DMS 273 (cell line): ENCODE data around the gene GTSE1.
A peak's percentile ranks its signal among the peaks of the same experiment; 100 is the strongest.

Source experiments
- DNase-seq: peaks from one replicate; lab custom pipeline; 2025; ENCODE audit not compliant: unreplicated experiment; lab: John Stamatoyannopoulos, UW

Gene GTSE1

GRCh38 chr22:46362934-46363515 is 66.4 kb downstream of the GTSE1 start:
- DNase-seq, result no peak

- DNase-seq, result no peak
These were observed 67.1 kb downstream of the GTSE1 start for GRCh38 chr22:46363611-46364321.

DNA sequence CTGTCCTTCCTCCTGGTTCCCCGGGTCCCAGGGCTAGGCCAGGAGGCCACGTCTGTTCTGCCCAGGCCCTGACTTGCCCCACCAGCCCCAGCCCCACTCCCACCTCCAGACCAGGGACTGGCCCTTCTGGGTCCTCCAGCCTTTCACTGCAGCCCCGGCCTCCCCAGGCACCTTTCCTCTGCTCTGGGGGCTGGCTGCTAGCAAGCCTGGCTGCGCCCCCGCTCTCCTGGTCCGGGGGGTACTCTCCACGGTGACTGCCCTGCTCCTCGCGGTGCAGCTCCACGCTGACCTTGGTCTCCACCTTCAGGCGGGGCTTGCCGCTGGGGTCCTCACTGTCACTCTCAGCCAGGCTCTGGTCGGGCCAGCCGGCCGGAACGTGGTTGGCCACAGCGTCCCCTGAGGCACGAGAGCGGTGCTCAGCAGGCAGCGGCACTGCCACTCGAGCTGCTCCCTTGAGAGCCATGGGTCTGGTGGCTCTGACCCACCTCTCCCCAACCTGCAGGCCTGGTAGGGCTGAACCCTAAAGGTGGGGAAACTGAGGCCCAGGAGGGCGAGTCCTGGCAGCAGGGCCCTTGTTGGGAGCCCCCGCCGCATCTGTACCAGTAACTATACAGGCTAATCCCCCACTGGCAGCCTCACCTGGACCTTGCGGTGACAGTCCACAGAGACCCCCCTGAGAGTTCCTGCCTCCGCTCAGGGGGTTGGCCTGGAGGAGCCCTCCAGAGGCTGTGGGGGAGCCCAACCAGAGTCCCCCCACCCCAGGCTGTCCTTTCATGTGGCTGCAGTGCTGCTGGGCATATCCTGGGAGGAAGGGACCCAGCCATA is 67.9 kb downstream of the GTSE1 start:
- DNase-seq, result no peak

GRCh38 chr22:46365166-46365624 is 68.5 kb downstream of the GTSE1 start:
- DNase-seq, result no peak

- no peak for DNase-seq
These were observed 69.7 kb downstream of the GTSE1 start for GRCh38 chr22:46366327-46366731.

DNA sequence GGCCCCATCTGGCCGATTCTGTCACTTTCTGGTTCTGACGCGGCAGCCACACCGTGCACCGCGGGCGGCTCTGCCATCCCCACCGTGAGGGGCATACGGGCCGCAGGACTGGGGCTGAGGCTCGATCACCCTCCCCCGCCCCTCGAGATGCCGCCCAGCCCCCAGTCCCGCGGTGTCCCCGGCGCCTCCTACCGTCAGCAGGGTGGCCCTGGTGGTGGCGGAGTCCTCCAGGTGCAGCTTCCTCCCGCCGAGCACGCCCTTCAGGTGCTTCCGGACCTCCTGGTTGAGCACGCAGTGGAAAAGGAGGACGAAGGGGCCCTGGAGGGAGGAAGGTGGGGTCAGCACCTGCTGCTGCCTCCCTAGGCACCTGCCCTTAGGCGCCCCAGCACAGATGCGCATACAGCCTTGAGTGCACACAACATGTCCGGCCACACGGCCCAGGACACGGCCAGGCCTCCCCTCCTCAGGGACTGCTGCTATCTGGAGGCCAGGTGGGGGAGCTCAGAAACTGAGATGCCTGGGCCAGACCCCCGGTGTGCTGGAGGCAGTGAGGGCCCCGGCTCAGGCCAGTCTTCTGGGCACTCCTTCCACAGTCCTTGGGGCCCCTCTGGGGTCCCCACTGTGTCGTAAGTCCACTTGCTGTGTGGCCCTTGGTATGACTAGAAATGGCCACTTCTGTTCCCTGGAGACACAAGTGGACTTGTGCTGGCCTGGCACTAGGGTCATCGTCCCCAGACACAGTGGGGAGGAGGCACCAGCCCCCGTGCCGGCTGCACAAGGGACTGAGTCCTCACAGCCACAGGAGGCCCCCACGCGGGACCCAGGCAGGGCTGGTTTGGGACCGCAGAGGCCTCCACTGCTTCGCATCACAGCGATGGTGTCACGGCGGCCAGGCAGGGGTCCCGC is 70.4 kb downstream of the GTSE1 start:
- DNase-seq, result no peak

DNA sequence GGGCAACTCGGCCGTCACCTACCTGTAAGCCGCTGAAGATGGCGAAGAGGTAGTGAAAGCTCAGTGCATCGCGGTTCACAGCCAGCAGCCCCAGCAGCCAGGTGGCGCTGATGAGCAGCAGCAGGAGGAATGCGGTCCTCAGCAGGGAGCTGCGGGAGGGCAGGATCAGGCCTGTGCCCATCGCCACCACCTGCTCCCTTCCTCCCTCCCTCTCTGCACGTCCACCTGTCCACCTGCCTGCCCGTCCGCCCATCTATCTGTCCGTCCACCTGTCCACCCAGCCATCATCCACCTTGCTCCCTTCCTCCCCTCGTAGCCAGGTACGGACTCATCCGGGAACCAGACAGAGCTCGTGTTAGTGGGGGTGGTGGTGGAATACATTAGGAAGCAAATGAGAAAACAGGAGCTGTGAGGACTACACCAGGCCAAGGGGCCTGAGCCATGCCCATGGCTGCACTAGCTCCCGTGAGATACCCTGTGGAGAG is 71.1 kb downstream of the GTSE1 start:
- peak; percentile 78 for DNase-seq

- DNase-seq, result no peak
These were observed 71.8 kb downstream of the GTSE1 start for GRCh38 chr22:46368422-46368821.

- DNase-seq, result no peak
These were observed 72.4 kb downstream of the GTSE1 start for GRCh38 chr22:46368871-46369715.

- DNase-seq, result no peak
These were observed 73.3 kb downstream of the GTSE1 start for GRCh38 chr22:46369716-46370583.

DNA sequence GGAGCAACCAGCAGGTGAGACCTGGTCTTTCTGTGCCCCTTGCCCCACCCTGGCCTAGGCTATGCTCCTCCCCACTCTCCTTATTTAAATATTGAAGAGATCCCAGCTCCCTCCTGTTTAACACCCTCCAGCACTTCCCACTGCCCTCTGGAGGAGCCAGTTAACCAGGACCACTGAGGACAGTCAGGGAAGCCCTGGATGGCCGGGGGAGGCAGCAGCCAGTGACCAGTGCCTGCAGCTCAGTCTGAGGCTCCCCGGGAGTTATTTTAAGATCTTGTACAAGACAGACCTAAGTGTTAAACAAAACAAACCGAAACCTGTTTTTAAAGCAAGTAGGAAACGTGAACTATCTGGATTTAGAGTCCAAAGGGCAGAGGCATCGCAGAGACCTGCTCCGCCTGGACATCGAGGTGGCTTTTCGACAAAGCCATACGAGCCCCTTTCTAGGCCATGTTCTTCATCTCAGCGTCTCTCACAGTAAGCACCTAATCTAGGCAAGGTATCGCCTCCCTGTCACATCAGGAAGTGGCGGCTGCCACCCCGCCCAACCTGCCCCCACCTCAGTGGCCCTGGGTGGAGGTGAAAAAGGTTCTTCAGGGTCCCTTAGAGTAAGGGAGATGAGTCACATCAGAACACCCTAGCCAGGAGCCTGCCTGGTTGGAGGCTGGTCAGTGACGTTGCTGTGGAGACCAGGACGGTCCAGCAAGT is 74.1 kb downstream of the GTSE1 start:
- DNase-seq, result no peak

GRCh38 chr22:46371623-46372226 is 75.1 kb downstream of the GTSE1 start:
- no peak for DNase-seq

- no peak for DNase-seq
These were observed 76.0 kb downstream of the GTSE1 start for GRCh38 chr22:46372686-46373085.

DNA sequence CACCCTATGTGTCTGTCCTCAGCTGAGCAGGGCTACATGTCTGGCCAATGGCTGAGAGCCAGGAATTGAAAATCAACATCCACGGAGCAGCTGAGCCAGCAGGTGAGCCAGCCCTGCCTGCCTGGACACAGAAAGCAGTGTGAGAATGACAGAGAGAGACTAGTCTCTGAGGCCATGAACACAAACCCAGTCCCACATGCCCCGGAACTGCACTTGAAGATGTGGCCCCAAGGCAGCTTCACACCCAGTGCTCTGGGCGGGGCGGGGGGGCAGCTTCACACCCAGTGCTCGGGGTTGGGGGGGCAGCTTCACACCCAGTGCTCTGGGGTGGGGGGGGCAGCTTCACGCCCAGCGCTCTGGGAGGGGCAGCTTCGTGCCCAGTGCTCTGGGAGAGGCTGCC is 76.5 kb downstream of the GTSE1 start:
- no peak for DNase-seq

GRCh38 chr22:46373921-46374662 is 77.4 kb downstream of the GTSE1 start:
- no peak for DNase-seq

- no peak for DNase-seq
These were observed 78.2 kb downstream of the GTSE1 start for GRCh38 chr22:46374663-46375474.
